ENCODE data around the gene CLASRP. TPM values are rescaled to one million over a fixed set of nuclear protein-coding genes. Genes with fewer than 3 reads are reported as not detected.

CLASRP gene
- total RNA-seq, 1 experiment from 2014 or later: 79.9 TPM

- Histone ChIP-seq H3K27ac (ENCODE audit: low read depth, low read length) (no peak overlapping the region), H3K79me2 (ENCODE audit: insufficient read depth, low read length) (peaks cover 18% of the 10 kb centered on the region), H3K36me3 (ENCODE audit: control insufficient read depth in 1 of 2, insufficient read depth in 2 of 2, low read length in 2 of 2) (peaks cover 3 to 10% of the 10 kb centered on the region in 2 experiments; a peak in 2 of 4 replicates), H3K4me3 (replicated peaks in 1 of 2; ENCODE audit: low read depth in 1 of 2, low read length in 2 of 2) (no peak overlapping the region), H3K4me2 (ENCODE audit: low read length) (no peak overlapping the region), H3K9me2 (ENCODE audit: insufficient read depth) (no peaks in the 10 kb centered on the region), H4K20me1 (ENCODE audit: insufficient read depth) (peaks cover 12% of the 10 kb centered on the region; the same call in 1 of the 2 replicates), H2AFZ (ENCODE audit: low read depth, low read length, poor library complexity, severe bottlenecking) (no peak overlapping the region), H3K9ac (ENCODE audit: low read length) (no peak overlapping the region), H3K27me3 (ENCODE audit: insufficient read depth, low read length) (no peaks in the 10 kb centered on the region), H3K4me1 (ENCODE audit: control insufficient read depth in 1 of 2, insufficient read depth in 2 of 2, low read length in 2 of 2) (peaks cover 7 to 9% of the 10 kb centered on the region in 2 experiments), H3K9me3 (ENCODE audit: control insufficient read depth in 1 of 2, insufficient read depth in 1 of 2, low read depth in 1 of 2, low read length in 2 of 2) (no peaks in the 10 kb centered on the region)
- CTCF ChIA-PET: no interaction called here
- RAD21 ChIA-PET (ENCODE audit: low non-redundant PET in 1 of 2, low total read pairs in 2 of 2, uncharacterized antibody in 2 of 2, unreplicated experiment in 2 of 2): no interaction called here
- POLR2A ChIA-PET: no interaction called here
- no peak for DNase-seq (ENCODE audit: low read depth, low spot score)
- ATAC-seq: no peak
- intact Hi-C loops (cut with micrococcal nuclease): no loop called here
- TF ChIP-seq TCF7L2 (IDR thresholded peaks at IDR 0.05; ENCODE audit: borderline replicate concordance, extremely low read depth, insufficient read depth, insufficient read length) (no peak), CEBPB (IDR thresholded peaks at IDR 0.05; ENCODE audit: low read depth) (no peak), ZFX (IDR thresholded peaks at IDR 0.05) (no peak), ATF3 (IDR thresholded peaks at IDR 0.05) (no peak), EZH2phosphoT487 (IDR thresholded peaks at IDR 0.05; ENCODE audit: borderline replicate concordance) (no peak), EGR1 (IDR thresholded peaks at IDR 0.05; ENCODE audit: low read depth) (no peak), CTCF (IDR thresholded peaks at IDR 0.05 in 2 of 3, conservative IDR thresholded peaks at IDR 0.05 in 1 of 3; ENCODE audit: borderline replicate concordance in 1 of 3, insufficient read depth in 1 of 3, low read depth in 2 of 3, low read length in 2 of 3) (no peak), YY1 (IDR thresholded peaks at IDR 0.05; ENCODE audit: extremely low read depth, insufficient replicate concordance, low read depth, low read length) (no peak), SIN3A (IDR thresholded peaks at IDR 0.05; ENCODE audit: low read depth) (no peak), CBX3 (IDR thresholded peaks at IDR 0.05; ENCODE audit: low read depth) (no peak), FOSL1 (IDR thresholded peaks at IDR 0.05; ENCODE audit: low read depth) (no peak), POLR2AphosphoS5 (IDR thresholded peaks at IDR 0.05; ENCODE audit: low read depth, low read length) (no peak), RAD21 (IDR thresholded peaks at IDR 0.05; ENCODE audit: low read depth) (no peak)
- BruUV-seq (replicated peaks): no TSS peak
These were observed 3.1 kb upstream of the CLASRP start for GRCh38 chr19:45035755-45036154.

Data from HCT116 (cell line).